Nephron progenitor cell (in vitro differentiated cells): ENCODE measurements around the gene SAXO1.
A peak's percentile ranks its signal among the peaks of the same experiment; 100 is the strongest.

ENCODE experiments used
- DNase-seq: peaks from one replicate; pipeline ENCODE4 v3.0.0; 2021
- H3K27ac Mint-ChIP-seq: 2 replicates; pipeline ENCODE4 v1.8.0; 2021; ENCODE audit warnings: mild to moderate bottlenecking, moderate library complexity, mixed read lengths
- H3K27me3 Mint-ChIP-seq: 2 replicates; pipeline ENCODE4 v1.8.0; 2021; ENCODE audit warnings: mild to moderate bottlenecking, low read depth, mixed read lengths; ENCODE audit not compliant: poor library complexity
- H3K36me3 Mint-ChIP-seq: 2 replicates; pipeline ENCODE4 v1.8.0; 2021; ENCODE audit warnings: low read depth, mixed read lengths
- H3K4me1 Mint-ChIP-seq: 2 replicates; pipeline ENCODE4 v1.8.0; 2021; ENCODE audit warnings: mixed read lengths
- H3K4me3 Mint-ChIP-seq: 2 replicates; pipeline ENCODE4 v1.8.0; 2021; ENCODE audit warnings: mild to moderate bottlenecking, moderate library complexity, mixed read lengths
- H3K9me3 Mint-ChIP-seq: 2 replicates; pipeline ENCODE4 v1.8.0; 2021; ENCODE audit warnings: mild to moderate bottlenecking, moderate library complexity, mixed read lengths
- TF ChIP-seq, protein P1 (sequence below): fragments of 200-600 bp; sonication (generic); IDR thresholded peaks from 2 replicates; pipeline ENCODE4 v1.5.0; 2021; ENCODE audit warnings: antibody characterized with exemption

The SAXO1 gene

DNA sequence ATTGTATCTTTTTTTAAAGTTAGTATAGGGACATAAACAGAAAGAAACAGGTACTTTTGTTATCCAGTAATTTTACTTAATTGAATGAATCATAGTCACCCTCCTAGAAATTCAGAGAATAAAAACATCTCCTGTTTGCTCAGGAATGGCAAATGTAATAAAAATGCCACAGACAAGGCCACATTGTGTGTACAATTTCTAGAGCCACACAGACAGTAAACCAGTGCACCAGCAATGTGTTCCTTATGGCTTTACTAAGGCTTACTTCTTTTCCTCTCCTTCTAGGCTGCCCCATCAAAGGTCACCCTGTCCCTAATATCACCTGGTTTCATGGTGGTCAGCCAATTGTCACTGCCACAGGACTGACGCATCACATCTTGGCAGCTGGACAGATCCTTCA, 145.5 kb downstream of the SAXO1 start:
- Mint-ChIP-seq H3K27me3 (no peaks in the 10 kb centered on the region), H3K9me3 (peaks cover 35% of the 10 kb centered on the region), H3K36me3 (peaks cover 21% of the 10 kb centered on the region), H3K4me1 (peaks cover 43% of the 10 kb centered on the region), H3K27ac (peak overlapping the region; percentile 84), H3K4me3 (no peak overlapping the region)
- TF ChIP-seq, protein P1, sequence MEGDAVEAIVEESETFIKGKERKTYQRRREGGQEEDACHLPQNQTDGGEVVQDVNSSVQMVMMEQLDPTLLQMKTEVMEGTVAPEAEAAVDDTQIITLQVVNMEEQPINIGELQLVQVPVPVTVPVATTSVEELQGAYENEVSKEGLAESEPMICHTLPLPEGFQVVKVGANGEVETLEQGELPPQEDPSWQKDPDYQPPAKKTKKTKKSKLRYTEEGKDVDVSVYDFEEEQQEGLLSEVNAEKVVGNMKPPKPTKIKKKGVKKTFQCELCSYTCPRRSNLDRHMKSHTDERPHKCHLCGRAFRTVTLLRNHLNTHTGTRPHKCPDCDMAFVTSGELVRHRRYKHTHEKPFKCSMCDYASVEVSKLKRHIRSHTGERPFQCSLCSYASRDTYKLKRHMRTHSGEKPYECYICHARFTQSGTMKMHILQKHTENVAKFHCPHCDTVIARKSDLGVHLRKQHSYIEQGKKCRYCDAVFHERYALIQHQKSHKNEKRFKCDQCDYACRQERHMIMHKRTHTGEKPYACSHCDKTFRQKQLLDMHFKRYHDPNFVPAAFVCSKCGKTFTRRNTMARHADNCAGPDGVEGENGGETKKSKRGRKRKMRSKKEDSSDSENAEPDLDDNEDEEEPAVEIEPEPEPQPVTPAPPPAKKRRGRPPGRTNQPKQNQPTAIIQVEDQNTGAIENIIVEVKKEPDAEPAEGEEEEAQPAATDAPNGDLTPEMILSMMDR = no peak
- DNase-seq = no peak

DNA sequence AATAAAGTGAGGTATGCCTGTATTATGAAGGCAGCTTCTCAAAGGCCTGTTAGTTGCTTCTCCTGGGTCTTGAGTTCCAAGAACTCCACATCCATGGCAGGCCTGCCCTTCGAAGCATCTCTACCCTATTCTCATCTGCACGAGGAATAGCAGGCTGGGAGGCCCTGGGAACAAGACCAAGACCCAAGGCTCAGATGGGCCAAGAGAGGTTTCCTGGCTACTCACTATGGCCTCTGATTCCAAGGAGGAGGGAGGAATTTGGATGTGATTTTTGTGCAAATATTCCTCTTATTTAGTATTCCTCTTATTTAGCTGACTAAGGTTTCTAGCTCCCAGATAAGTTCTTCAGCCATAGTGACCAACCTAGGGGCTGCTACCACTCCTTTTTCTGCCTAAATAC, 151.3 kb downstream of the SAXO1 start:
- peaks cover 13% of the 10 kb centered on the region for H3K36me3 Mint-ChIP-seq

DNA sequence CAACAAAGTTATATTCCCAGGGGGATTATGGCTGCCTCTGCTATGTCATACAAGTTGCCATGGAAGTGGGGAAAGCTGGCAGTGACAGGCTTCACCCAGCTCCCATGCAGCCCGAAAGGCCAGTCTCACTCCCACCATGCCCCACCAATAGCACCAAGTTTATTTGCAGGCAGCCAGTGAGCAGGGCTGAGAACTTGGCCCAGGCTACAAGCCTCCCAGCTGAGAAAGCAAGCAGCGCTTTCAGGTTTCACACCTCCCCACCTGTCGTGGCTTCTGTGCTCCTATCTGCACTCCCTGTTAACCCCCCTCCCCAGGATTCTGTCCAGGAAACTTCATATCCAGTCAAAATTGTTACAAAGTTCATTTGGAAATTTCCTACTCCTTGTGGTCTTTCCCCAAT, 155.0 kb downstream of the SAXO1 start:
- Mint-ChIP-seq H3K4me1 (peaks cover 4% of the 10 kb centered on the region), H3K9me3 (peaks cover 47% of the 10 kb centered on the region), H3K27ac (no peak overlapping the region), H3K4me3 (no peak overlapping the region), H3K27me3 (peaks cover 12% of the 10 kb centered on the region), H3K36me3 (no peaks in the 10 kb centered on the region)
- TF ChIP-seq, protein P1 = no peak
- DNase-seq = no peak

More for the DNA sequence above, 151.3 kb downstream of the SAXO1 start:
- H3K4me3 Mint-ChIP-seq = no peak overlapping the region
- TF ChIP-seq, protein P1 = no peak
- H3K27ac Mint-ChIP-seq = no peak overlapping the region
- H3K27me3 Mint-ChIP-seq = peaks cover 6% of the 10 kb centered on the region
- peaks cover 46% of the 10 kb centered on the region for H3K9me3 Mint-ChIP-seq
- DNase-seq = no peak
- H3K4me1 Mint-ChIP-seq = peaks cover 4% of the 10 kb centered on the region
